ENCODE results near the gene MAMDC4.

The MAMDC4 gene

GRCh38 chr9:136896027-136896426 is 43.9 kb downstream of the MAMDC4 start:
- no peak for DNase-seq

DNA sequence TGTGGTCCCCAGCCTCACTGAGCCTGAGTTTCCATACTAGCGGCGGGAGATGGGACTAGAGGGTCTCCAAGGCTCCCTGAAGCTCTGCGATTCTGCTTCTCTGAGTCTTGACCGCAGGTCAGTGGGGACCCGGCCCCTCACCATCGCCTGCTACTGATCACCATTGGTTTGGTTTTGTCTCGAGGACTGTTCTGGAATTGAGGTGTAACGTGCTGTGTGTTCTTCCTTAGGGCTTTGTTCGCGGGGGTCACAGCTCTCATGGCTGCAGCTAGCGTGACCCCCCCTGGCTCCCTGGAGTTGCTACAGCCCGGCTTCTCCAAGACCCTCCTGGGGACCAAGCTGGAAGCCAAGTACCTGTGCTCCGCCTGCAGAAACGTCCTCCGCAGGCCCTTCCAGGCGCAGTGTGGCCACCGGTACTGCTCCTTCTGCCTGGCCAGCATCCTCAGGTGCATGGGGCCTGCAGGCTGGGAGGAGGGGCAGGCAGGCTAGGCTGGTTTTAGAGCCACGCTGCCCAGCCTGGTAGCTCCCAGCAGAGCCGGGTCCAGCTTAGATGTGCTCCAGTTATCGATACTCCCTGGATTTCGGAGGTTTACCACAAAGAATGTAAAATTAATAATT is 46.4 kb downstream of the MAMDC4 start:
- DNase-seq: no peak

DNA sequence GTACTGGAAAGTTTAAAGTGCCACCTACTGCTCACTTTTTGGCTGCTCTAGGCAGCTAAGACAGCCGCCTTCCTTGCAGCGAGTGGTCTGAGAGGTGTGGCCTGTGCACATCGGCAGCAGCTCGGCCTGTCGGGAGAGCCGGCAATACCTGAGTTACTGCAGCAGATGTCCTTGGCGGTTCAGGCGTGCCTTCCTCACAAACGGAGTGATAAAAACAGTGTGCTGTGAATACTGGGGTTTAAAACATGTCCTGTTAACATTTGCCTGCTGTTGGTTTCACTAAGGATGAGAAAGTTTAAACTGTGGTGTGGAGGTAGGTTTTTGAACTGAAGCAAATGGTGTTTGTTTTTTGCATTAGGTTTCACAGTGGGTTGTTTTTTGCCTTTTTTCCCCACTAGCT is 47.0 kb downstream of the MAMDC4 start:
- no peak for DNase-seq

GRCh38 chr9:136900556-136900955 is 48.4 kb downstream of the MAMDC4 start:
- no peak for DNase-seq

GRCh38 chr9:136900988-136901515 is 48.9 kb downstream of the MAMDC4 start:
- no peak for DNase-seq

DNA sequence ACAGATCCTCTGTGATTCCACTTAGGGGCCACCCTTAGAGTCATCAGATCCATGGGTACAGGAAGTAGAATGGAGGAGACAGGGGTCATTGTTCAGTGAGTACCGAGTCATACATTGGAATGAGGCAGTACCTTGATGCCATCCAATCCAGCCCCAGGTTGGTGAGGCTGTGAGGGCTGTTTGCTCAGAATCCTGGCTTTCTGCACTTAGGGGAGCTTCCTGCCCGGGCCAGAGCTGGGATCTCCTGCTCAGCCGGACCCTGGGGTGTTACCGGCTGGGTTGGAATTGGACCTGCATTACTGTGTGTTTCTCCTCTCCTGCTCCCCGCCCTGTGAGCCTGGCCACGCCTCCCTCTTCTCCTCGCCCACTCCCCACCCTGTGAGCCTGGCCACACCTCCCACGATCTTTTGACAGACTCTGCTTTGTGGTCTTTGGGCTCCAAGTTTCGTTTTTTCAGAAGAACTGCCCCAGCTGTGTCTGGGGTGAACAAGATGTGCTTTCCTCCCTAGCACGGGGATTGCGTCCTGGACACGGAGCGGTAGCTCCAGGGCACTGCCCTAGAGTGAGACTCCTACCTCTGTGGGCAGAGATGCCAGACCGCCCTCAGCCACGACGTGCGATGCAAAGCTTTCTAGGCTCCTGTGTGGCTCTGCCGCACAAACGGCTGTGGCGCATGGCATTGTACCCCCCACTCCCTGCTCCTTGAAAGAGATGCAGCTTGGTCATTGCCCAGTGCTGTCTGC is 49.5 kb downstream of the MAMDC4 start:
- no peak for DNase-seq

- DNase-seq: no peak
Measured at GRCh38 chr9:136902259-136902821, 50.2 kb downstream of the MAMDC4 start.

GRCh38 chr9:136903041-136903554 is 51.0 kb downstream of the MAMDC4 start:
- peak; percentile 82 for DNase-seq

DNA sequence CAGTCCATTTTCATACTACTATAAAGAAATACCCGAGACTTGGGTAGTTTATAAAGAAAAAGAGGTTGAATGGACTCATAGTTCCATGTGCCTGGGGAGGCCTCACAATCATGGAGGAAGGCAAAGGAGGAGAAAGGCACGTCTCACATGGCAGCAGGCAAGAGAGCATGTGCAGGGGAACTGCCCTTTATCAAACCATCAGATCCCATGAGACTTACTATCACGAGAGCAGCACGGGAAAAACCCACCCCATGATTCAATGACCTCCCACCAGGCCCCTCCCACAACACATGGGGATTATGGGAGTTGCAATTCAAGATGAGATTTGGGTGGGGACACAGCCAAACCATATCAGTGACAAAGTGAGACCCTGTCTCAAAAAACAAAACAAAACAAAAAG is 54.1 kb downstream of the MAMDC4 start:
- no peak for DNase-seq

GRCh38 chr9:136907011-136907914 is 55.1 kb downstream of the MAMDC4 start:
- no peak for DNase-seq

Measured in NCI-H2171 (cell line).